T-helper 9 cell (primary cell): ENCODE data around the gene UGT1A3.
"Not testable (repeated sequence)": the region's sequence is repeated elsewhere in the genome, so short reads cannot be mapped to it uniquely, and the experiment has no call there.

ENCODE experiments used
- DNase-seq: peaks from one replicate; pipeline ENCODE4 v3.0.0-alpha.2; 2020

The UGT1A3 gene

GRCh38 chr2:233728723-233729301 is at the start of gene UGT1A3:
Gene UGT1A3 (plus strand): TSS chr2:233729042. CDS start chr2:233729127, 85 bp downstream.
- no peak for DNase-seq

GRCh38 chr2:233679196-233679595 is 49.6 kb upstream of the UGT1A3 start:
- no peak for DNase-seq

GRCh38 chr2:233680361-233681045 is 48.3 kb upstream of the UGT1A3 start:
- DNase-seq, result no peak

- DNase-seq, result no peak
These were observed 47.2 kb upstream of the UGT1A3 start, which contains the start of gene UGT1A7 for GRCh38 chr2:233681521-233682099. Gene UGT1A7 (plus strand): TSS chr2:233681901. CDS start chr2:233681938, 37 bp downstream.

GRCh38 chr2:233684640-233685039 is 44.2 kb upstream of the UGT1A3 start:
- DNase-seq, result no peak

GRCh38 chr2:233686928-233687327 is 41.9 kb upstream of the UGT1A3 start:
- no peak for DNase-seq

- no peak for DNase-seq
These were observed 40.5 kb upstream of the UGT1A3 start for GRCh38 chr2:233688341-233688740.

GRCh38 chr2:233689031-233689430 is 39.8 kb upstream of the UGT1A3 start:
- no peak for DNase-seq

- DNase-seq, result no peak
These were observed 39.3 kb upstream of the UGT1A3 start for GRCh38 chr2:233689501-233689900.

GRCh38 chr2:233690444-233690843 is 38.4 kb upstream of the UGT1A3 start:
- no peak for DNase-seq

- DNase-seq, result no peak
These were observed 37.1 kb upstream of the UGT1A3 start for GRCh38 chr2:233691443-233692433.

- no peak for DNase-seq
These were observed 36.2 kb upstream of the UGT1A3 start, which contains the start of gene UGT1A6 for GRCh38 chr2:233692648-233693047. Gene UGT1A6 (plus strand): TSS chr2:233692890. CDS start chr2:233693005, 115 bp downstream.

GRCh38 chr2:233693963-233694362 is 34.9 kb upstream of the UGT1A3 start:
- DNase-seq, result no peak

- no peak for DNase-seq
These were observed 30.1 kb upstream of the UGT1A3 start for GRCh38 chr2:233698740-233699139.

- DNase-seq, result no peak
These were observed 29.3 kb upstream of the UGT1A3 start for GRCh38 chr2:233699424-233700027.

GRCh38 chr2:233700028-233700635 is 28.7 kb upstream of the UGT1A3 start:
- no peak for DNase-seq

- DNase-seq, result not testable (repeated sequence)
These were observed 28.0 kb upstream of the UGT1A3 start for GRCh38 chr2:233700842-233701241.

- no peak for DNase-seq
These were observed 26.6 kb upstream of the UGT1A3 start for GRCh38 chr2:233702238-233702637.

- DNase-seq, result no peak
These were observed 22.8 kb upstream of the UGT1A3 start for GRCh38 chr2:233705911-233706506.

GRCh38 chr2:233706720-233707119 is 22.1 kb upstream of the UGT1A3 start:
- no peak for DNase-seq

- DNase-seq, result no peak
These were observed 20.8 kb upstream of the UGT1A3 start for GRCh38 chr2:233707940-233708644.
